GM12891 (cell line): ENCODE results near the gene CBX1.

Experiments
- POLR2A ChIP-seq: IDR thresholded peaks from 2 replicates; pipeline ENCODE4 v1.6.1; 2011; ENCODE audit warnings: low read depth, low read length, control low read depth
- POLR2AphosphoS5 ChIP-seq: IDR thresholded peaks from 2 replicates; pipeline ENCODE4 v1.6.1; 2011; ENCODE audit warnings: low read depth, low read length, control low read depth
- TAF1 ChIP-seq: IDR thresholded peaks from 2 replicates; pipeline ENCODE4 v1.6.1; 2011; ENCODE audit warnings: low read depth, low read length, control low read depth

DNA sequence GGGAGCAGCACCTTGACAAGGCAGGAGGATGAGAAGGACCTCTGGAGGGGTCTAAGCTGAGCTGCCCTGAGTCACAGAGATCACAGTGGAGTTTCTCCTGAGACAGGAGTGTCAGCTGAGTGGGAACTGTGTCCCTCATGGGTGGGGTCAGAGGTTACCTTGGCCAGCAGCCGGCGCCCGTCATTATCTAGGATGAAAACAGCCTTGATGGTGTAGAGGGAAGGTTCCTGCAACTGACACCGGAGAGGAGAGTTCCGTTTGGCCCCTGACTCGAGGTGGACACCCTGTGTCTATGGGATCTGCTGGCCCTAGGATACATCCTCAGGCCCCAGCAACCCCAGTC, 64.6 kb downstream of the CBX1 start:
- TF ChIP-seq POLR2AphosphoS5 (no peak), POLR2A (no peak), TAF1 (no peak)
